Thoracic aorta (tissue), 2 donors: ENCODE measurements around the gene GPR108. TPM values are rescaled to one million over a fixed set of nuclear protein-coding genes. Genes with fewer than 3 reads are reported as not detected.
"Not testable (repeated sequence)": the region's sequence is repeated elsewhere in the genome, so short reads cannot be mapped to it uniquely, and the experiment has no call there.

Experiments used
- ATAC-seq: fragments of 150-250 bp; one replicate; pipeline ENCODE4 v1.8.0; 2017; ENCODE audit warnings: low read depth; ENCODE audit not compliant: insufficient number of reproducible peaks, low FRiP score
- DNase-seq: peaks from one replicate; pipeline ENCODE4 v3.0.0-alpha.2; 2020; ENCODE audit warnings: low spot score
- H3K27ac ChIP-seq, 2 donors: fragments of 200-600 bp; sonication (generic); 1 replicate in 1 of 2; 2 replicates in 1 of 2; pipeline ENCODE4 v1.5.1; 2016; ENCODE audit warnings: mild to moderate bottlenecking in 2 of 2, moderate library complexity in 2 of 2
- H3K27me3 ChIP-seq: fragments of 200-600 bp; sonication (generic); replicated peaks from 2 replicates; pipeline ENCODE4 v1.6.0; 2016; ENCODE audit warnings: mild to moderate bottlenecking; ENCODE audit not compliant: insufficient read depth
- H3K36me3 ChIP-seq: fragments of 200-600 bp; sonication (generic); one replicate; pipeline ENCODE4 v1.5.1; 2016
- H3K4me1 ChIP-seq, 2 donors: fragments of 200-600 bp; sonication (generic); 1 replicate in 1 of 2; 2 replicates in 1 of 2; pipeline versions ENCODE4 v1.5.1 to v1.6.0; 2016; ENCODE audit warnings: low read depth in 2 of 2, mild to moderate bottlenecking in 1 of 2; ENCODE audit not compliant: control insufficient read depth in 1 of 2
- H3K4me3 ChIP-seq: fragments of 200-600 bp; sonication (generic); 2 replicates; pipeline ENCODE4 v1.5.1; 2016; ENCODE audit warnings: mild to moderate bottlenecking
- H3K9me3 ChIP-seq: fragments of 200-600 bp; sonication (generic); 2 replicates; pipeline ENCODE4 v1.5.1; 2016
- CTCF ChIP-seq: fragments of 200-600 bp; sonication (generic); IDR thresholded peaks from one replicate; pipeline ENCODE4 v1.5.1; 2019; ENCODE audit warnings: antibody characterized with exemption
- total RNA-seq, 2 donors: library from RNA; depleted of rRNA; stranded (reverse); fragments of >200 nt; gene quantifications; one replicate each; pipeline versions ENCODE4 v1.1.0 to v1.2.3, GENCODE V29; 2016

The GPR108 gene
- total RNA-seq, 2 donors from 2014 or later: 32.2 to 84.2 TPM

DNA sequence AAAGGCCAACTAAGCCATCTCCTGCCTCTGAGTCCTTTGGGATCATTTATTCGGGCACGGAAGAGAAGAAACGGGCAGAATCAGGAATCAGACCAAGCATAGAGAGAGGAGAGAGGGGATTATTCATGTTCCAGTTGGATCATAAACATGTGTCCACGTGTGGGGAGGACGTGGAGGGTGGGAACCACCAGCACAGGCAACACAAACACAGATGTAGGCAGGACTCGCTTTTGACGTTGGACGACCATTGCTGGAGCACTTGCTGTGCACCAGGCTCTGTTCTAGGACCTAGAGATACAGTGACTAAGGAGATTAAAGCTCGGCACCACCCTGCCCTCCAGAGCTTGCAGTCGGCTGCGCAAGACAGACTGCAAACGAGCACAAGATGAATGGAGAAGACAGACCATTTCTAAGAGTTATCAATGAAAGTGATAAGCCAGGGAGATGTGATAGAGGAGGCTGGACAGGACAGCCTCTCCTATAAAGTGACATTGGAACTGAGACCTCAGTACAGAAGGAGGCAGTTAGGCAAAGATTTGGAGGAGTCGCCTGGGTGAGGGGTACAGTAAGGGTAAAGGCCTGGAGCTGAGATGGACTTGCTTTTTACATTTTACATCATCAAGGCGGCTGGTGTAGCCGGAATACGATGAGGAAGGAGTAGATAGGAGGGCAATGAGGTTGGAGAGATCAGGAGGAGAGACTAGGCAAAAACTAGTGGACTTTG lies 29.1 kb upstream of the GPR108 start:
- H3K4me3 ChIP-seq: peak overlapping the region; percentile 62
- ATAC-seq: no peak
- H3K27me3 ChIP-seq: no peaks in the 10 kb centered on the region
- H3K9me3 ChIP-seq: no peaks in the 10 kb centered on the region
- no peak for TF ChIP-seq CTCF
- H3K4me1 ChIP-seq: peaks cover 2 to 9% of the 10 kb centered on the region in 2 donors
- H3K27ac ChIP-seq: no peak overlapping the region
- no peaks in the 10 kb centered on the region for H3K36me3 ChIP-seq
- DNase-seq: no peak

DNA sequence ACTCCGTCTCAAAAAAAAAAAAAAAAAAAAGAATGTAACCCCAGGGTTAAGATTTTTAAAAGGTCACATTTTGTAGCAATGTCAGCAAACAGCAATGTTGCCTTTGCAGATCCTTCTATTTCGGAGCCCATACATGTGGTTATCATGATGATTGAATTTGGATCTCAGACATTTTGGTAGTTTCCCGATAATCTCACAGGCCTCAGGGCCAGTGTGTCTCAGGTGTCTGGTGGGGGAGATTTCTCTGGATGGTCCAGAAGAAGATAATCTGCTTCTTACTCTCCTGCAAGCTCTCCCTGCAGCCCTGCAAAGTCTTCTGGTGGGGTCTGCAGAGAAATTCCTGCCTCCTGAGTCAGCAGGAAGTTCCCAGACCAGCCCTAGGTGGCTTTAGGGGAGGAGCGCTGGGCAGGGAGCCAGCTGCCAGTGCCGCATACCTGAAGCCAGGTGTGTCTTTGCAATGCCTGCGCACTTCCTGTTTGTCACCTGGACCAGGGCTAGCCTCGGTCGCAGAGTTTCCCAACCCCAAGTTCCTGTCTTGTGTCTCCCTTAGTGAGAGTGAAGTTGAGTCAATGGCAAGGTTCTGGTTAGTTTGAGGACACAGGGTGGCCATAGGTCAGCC lies 28.5 kb upstream of the GPR108 start:
- Histone ChIP-seq H3K36me3 (no peaks in the 10 kb centered on the region), H3K4me3 (no peak overlapping the region), H3K27me3 (no peaks in the 10 kb centered on the region), H3K9me3 (no peaks in the 10 kb centered on the region), H3K27ac (no peak overlapping the region), H3K4me1 (peaks cover 2 to 9% of the 10 kb centered on the region in 2 donors)
- ATAC-seq: no peak
- no peak for DNase-seq
- no peak for TF ChIP-seq CTCF

GRCh38 chr19:6762253-6762797 lies 24.9 kb upstream of the GPR108 start:
- ATAC-seq, H3K36me3 ChIP-seq, H3K4me1 ChIP-seq, DNase-seq, H3K4me3 ChIP-seq, H3K27me3 ChIP-seq, H3K9me3 ChIP-seq, H3K27ac ChIP-seq: not testable (repeated sequence)

- Histone ChIP-seq H3K36me3 (no peaks in the 10 kb centered on the region), H3K9me3 (no peaks in the 10 kb centered on the region), H3K27me3 (no peaks in the 10 kb centered on the region), H3K4me3 (no peak overlapping the region), H3K27ac (no peak overlapping the region), H3K4me1 (no peaks in the 10 kb centered on the region)
- no peak for TF ChIP-seq CTCF
- no peak for ATAC-seq
- DNase-seq: no peak
Measured at GRCh38 chr19:6761053-6761676, 23.8 kb upstream of the GPR108 start.

DNA sequence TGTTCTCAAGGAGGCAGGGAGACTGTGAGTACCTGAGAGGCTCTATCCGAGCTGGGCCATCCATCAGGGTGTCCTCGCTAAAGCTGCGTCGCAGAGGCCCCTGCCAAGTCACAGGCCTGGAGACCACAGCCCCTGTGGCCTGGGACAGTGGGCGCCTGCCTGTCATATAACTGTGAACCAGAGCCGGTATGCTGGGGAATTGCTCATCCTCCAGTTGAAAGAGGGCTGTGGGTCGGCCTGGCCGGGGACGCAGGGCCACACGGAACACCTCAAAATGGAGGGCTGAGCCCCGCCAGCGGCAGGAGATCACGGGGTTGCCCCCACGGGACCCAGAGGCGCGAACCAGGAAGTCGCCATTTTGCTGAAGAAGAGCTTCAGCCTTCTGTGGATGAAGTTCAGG lies 23.2 kb upstream of the GPR108 start:
- H3K27ac ChIP-seq: no peak overlapping the region
- H3K4me3 ChIP-seq: no peak overlapping the region
- no peaks in the 10 kb centered on the region for H3K27me3 ChIP-seq
- no peak for TF ChIP-seq CTCF
- no peaks in the 10 kb centered on the region for H3K36me3 ChIP-seq
- no peak for DNase-seq
- no peaks in the 10 kb centered on the region for H3K4me1 ChIP-seq
- no peaks in the 10 kb centered on the region for H3K9me3 ChIP-seq
- no peak for ATAC-seq
